Adipocyte (in vitro differentiated cells): Measurements from ENCODE around the gene MED15.

ENCODE experiments used
- DNase-seq: peaks from one replicate; pipeline ENCODE4 v3.0.0-alpha.2; 2015; ENCODE audit warnings: low read depth
- H3K27me3 ChIP-seq: replicated peaks from 2 replicates; pipeline ENCODE4 v1.7.0; 2013; ENCODE audit warnings: mild to moderate bottlenecking, low read length, moderate library complexity; ENCODE audit not compliant: control insufficient read depth, insufficient read depth
- H3K36me3 ChIP-seq: 2 replicates; pipeline ENCODE4 v1.7.0; 2013; ENCODE audit warnings: low read length, mild to moderate bottlenecking, moderate library complexity; ENCODE audit not compliant: control insufficient read depth, insufficient read depth, severe bottlenecking
- H3K4me1 ChIP-seq: 2 replicates; pipeline ENCODE4 v1.7.0; 2013; ENCODE audit warnings: mild to moderate bottlenecking, low read length, moderate library complexity; ENCODE audit not compliant: control insufficient read depth, insufficient read depth
- H3K4me3 ChIP-seq: 2 replicates; pipeline ENCODE4 v1.7.0; 2013; ENCODE audit warnings: mild to moderate bottlenecking, low read length, moderate library complexity
- H3K9ac ChIP-seq: 2 replicates; pipeline ENCODE4 v1.7.0; 2013; ENCODE audit warnings: mild to moderate bottlenecking, low read length, moderate library complexity
- H3K9me3 ChIP-seq: 2 replicates; pipeline ENCODE4 v1.7.0; 2013; ENCODE audit warnings: mild to moderate bottlenecking, low read length, moderate library complexity; ENCODE audit not compliant: control insufficient read depth

MED15 gene

GRCh38 chr22:20526305-20526627, 18.9 kb downstream of the MED15 start:
- H3K36me3 ChIP-seq, result peaks cover 28% of the 10 kb centered on the region

DNA sequence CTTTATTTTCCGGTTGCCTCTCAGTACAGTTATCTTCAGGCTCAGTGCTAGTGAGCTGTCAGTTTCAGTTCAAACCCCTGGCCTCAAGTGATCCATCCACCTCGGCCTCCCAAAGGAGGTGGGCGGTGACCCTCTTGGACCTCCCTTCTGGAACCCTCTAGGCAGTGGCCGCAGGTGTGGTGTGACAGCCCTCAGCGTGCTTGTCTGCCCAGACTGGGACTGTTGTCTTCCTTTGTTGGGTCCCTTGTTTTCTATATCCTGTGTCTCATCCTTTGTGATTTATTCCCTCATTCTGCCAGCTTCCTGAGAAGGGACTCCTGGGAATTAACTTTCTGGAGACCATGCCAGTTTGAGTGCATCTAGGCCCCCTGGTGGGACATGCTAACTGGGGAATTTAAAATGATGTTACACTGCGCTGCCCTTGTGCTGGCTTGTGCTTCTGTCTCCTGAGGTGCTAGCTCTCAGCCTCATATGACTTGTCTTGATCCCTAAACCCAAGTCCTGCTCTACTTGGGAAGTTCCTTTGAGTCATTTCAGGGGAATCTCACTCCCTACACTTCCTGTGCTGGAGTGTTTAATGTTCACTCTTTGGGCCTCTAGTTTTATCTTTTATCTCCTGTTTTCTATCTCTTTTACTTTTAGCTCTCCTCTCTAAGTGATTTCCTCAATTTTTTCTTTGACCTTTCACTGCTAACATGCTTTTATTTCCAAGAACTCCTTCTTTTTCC, 19.4 kb downstream of the MED15 start:
- peaks cover 27% of the 10 kb centered on the region for H3K36me3 ChIP-seq
- DNase-seq, result peak; percentile 56
- no peak overlapping the region for H3K4me3 ChIP-seq
- H3K9ac ChIP-seq, result peak overlapping the region; percentile 32
- peaks cover 51% of the 10 kb centered on the region for H3K4me1 ChIP-seq
- no peaks in the 10 kb centered on the region for H3K27me3 ChIP-seq
- no peaks in the 10 kb centered on the region for H3K9me3 ChIP-seq

More at GRCh38 chr22:20526305-20526627, 18.9 kb downstream of the MED15 start:
- H3K27me3 ChIP-seq, result no peaks in the 10 kb centered on the region
- no peak overlapping the region for H3K4me3 ChIP-seq
- peak overlapping the region; percentile 32 for H3K9ac ChIP-seq
- peaks cover 46% of the 10 kb centered on the region for H3K4me1 ChIP-seq
- no peak for DNase-seq
- H3K9me3 ChIP-seq, result no peaks in the 10 kb centered on the region

GRCh38 chr22:20528405-20528978, 21.1 kb downstream of the MED15 start:
- Histone ChIP-seq H3K4me1 (peaks cover 59% of the 10 kb centered on the region), H3K9ac (no peak overlapping the region), H3K4me3 (no peak overlapping the region), H3K36me3 (peaks cover 20% of the 10 kb centered on the region), H3K9me3 (no peaks in the 10 kb centered on the region), H3K27me3 (no peaks in the 10 kb centered on the region)
- DNase-seq, result no peak

DNA sequence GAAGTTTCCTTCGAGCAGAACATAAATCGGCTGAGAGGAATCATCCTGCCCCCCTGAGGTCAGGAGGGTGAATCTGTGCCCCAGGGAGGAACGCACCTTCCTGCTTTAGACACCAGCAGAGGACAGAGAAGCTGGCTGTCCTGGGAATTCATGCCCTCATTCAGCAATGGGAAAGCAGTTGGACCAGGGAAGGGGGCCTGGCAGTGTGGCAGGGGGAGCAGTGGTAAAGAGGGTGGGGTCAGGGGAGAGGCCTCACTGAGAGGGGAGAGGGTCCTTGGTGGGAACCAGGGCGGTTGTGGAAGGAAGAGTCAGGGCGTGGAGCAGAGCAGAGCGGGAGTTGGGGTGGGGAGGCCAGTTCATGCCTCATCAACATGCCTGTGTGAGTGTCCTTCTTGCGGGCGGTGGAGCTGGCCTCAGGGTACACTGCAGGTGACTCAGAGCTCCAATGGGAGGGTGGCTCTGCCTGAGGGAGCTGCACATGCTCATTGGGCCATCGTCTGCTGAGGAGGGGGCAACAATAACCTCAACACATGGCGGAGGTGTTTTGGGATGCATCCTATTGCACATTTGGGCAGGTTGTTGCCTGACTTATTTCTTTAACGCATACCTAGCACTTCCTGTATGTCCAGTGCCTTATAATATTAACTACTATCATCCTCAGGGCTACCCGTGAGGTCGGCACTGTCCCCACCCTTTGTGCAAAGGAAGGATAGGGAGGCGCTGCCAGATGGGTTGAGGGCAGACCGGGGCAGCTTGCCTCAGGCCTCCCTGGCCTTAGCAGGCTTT, 23.2 kb downstream of the MED15 start:
- H3K27me3 ChIP-seq, result no peaks in the 10 kb centered on the region
- peak overlapping the region; percentile 81 for H3K9ac ChIP-seq
- H3K9me3 ChIP-seq, result no peaks in the 10 kb centered on the region
- H3K4me3 ChIP-seq, result peak overlapping the region; percentile 22
- H3K4me1 ChIP-seq, result peaks cover 61% of the 10 kb centered on the region
- peak; percentile 73 for DNase-seq
- peaks cover 20% of the 10 kb centered on the region for H3K36me3 ChIP-seq

- Histone ChIP-seq H3K27me3 (no peaks in the 10 kb centered on the region), H3K4me1 (peaks cover 61% of the 10 kb centered on the region), H3K9me3 (no peaks in the 10 kb centered on the region), H3K36me3 (peaks cover 17% of the 10 kb centered on the region), H3K9ac (peak overlapping the region; percentile 81), H3K4me3 (no peak overlapping the region)
- no peak for DNase-seq
Measured at GRCh38 chr22:20531154-20531403, 23.7 kb downstream of the MED15 start.

- Histone ChIP-seq H3K27me3 (no peaks in the 10 kb centered on the region), H3K9me3 (no peaks in the 10 kb centered on the region), H3K4me3 (peak overlapping the region; percentile 14), H3K4me1 (peaks cover 57% of the 10 kb centered on the region), H3K9ac (peak overlapping the region; percentile 81), H3K36me3 (peaks cover 12% of the 10 kb centered on the region)
- peak; percentile 88 for DNase-seq
Measured at GRCh38 chr22:20531404-20532201, 24.2 kb downstream of the MED15 start.

DNA sequence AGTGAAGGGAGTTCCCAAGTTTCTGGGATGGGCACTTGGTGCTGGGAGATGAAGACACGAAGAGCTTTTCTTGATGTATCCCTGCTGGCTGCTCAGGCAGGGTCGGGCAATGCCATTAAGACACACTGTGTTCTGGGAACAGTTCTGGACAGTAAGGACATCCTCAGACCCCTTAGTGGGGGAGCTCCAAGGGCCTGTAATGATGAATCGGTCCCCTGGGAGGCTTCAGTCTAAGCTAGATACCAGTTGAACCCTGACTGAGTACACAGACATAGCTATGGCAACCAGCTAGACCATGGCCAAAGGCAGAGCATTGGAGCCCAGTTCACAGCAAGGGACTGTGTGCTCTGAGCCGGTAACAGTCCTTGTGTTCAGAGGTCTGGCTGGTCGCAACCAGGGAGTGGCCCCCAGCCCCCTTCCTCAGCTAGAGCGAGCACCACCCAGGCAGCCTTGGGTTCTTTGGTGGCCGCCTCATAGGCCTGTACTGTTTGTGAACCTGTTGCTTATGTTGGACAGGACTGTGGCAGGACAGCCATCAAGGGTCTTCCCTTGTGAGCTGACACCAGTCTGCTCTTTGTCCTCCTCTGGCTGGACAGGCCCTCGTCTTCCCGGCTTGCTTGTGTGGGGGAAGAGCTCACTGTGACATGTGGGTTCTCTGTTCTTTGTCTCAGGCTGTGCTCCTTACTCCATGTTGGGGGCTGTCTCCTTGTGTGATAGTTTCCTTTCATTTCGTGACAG, 25.0 kb downstream of the MED15 start:
- H3K36me3 ChIP-seq, result peaks cover 19% of the 10 kb centered on the region
- H3K27me3 ChIP-seq, result no peaks in the 10 kb centered on the region
- peak overlapping the region; percentile 81 for H3K9ac ChIP-seq
- peaks cover 56% of the 10 kb centered on the region for H3K4me1 ChIP-seq
- H3K4me3 ChIP-seq, result peak overlapping the region; percentile 14
- H3K9me3 ChIP-seq, result no peaks in the 10 kb centered on the region
- no peak for DNase-seq

GRCh38 chr22:20533095-20533878, 25.9 kb downstream of the MED15 start:
- peaks cover 54% of the 10 kb centered on the region for H3K4me1 ChIP-seq
- H3K27me3 ChIP-seq, result no peaks in the 10 kb centered on the region
- no peaks in the 10 kb centered on the region for H3K9me3 ChIP-seq
- peaks cover 22% of the 10 kb centered on the region for H3K36me3 ChIP-seq
- no peak overlapping the region for H3K4me3 ChIP-seq
- peak overlapping the region; percentile 81 for H3K9ac ChIP-seq
- no peak for DNase-seq

GRCh38 chr22:20533879-20534265, 26.5 kb downstream of the MED15 start:
- peaks cover 54% of the 10 kb centered on the region for H3K4me1 ChIP-seq
- no peak overlapping the region for H3K4me3 ChIP-seq
- DNase-seq, result no peak
- no peaks in the 10 kb centered on the region for H3K27me3 ChIP-seq
- peak overlapping the region; percentile 10 for H3K9ac ChIP-seq
- no peaks in the 10 kb centered on the region for H3K9me3 ChIP-seq
- H3K36me3 ChIP-seq, result peaks cover 22% of the 10 kb centered on the region

DNA sequence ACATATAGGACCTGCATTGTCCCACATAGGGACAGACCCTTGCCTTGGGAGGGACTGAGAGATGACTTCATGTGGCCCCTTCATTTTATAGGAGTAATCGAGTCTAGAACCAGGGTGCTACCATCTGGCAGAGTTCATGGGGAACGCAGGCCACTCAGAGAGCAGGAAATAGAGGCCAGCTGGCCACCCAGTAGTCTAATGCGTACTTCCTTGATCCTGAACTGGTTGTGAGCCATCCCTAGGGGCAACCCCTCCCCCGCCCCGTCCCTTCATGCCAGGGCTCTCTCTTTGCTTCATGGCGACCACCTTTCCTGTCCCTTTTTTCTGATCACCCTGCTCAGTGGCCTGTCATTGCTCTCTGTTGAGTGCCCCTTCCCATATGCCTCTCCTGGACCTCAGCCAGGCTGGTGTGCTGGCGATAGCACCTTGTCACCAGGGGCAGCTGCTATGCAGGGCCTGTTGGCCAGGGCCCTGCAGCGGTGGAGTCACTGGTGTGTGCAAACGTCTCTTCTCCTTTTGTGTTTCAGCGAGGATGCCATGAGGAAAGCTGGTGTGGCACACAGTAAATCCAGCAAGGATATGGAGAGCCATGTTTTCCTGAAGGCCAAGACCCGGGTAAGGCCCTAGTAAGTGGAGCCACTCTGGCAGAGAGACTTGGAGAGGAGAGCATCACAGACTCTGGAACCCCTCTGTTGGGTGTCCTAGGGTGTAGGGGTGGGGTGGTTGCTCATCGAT, 29.3 kb downstream of the MED15 start:
- DNase-seq, result no peak
- Histone ChIP-seq H3K27me3 (no peaks in the 10 kb centered on the region), H3K9me3 (no peaks in the 10 kb centered on the region), H3K36me3 (peaks cover 40% of the 10 kb centered on the region), H3K9ac (no peak overlapping the region), H3K4me3 (no peak overlapping the region), H3K4me1 (peaks cover 35% of the 10 kb centered on the region)
